ENCODE results near the gene ADK.
"Not testable (repeated sequence)": the region's sequence is repeated elsewhere in the genome, so short reads cannot be mapped to it uniquely, and the experiment has no call there.

The ADK gene

GRCh38 chr10:74150990-74151878 lies at the start of gene ADK:
TSS of gene ADK (plus strand) at chr10:74151221. CDS start at chr10:74151279, 58 bp downstream.
- peak; percentile 100 for DNase-seq

- no peak for DNase-seq
These were observed 47.3 kb upstream of the ADK start for GRCh38 chr10:74103560-74104258.

GRCh38 chr10:74104480-74104879 lies 46.5 kb upstream of the ADK start:
- no peak for DNase-seq

- DNase-seq = no peak
These were observed 46.0 kb upstream of the ADK start for GRCh38 chr10:74104996-74105395.

- no peak for DNase-seq
These were observed 43.6 kb upstream of the ADK start for GRCh38 chr10:74107391-74107790.

GRCh38 chr10:74109452-74109851 lies 41.6 kb upstream of the ADK start:
- DNase-seq = no peak

GRCh38 chr10:74110120-74110519 lies 40.9 kb upstream of the ADK start:
- no peak for DNase-seq

GRCh38 chr10:74111799-74112198 lies 39.2 kb upstream of the ADK start:
- no peak for DNase-seq

GRCh38 chr10:74113546-74113945 lies 37.5 kb upstream of the ADK start:
- DNase-seq = no peak

- no peak for DNase-seq
These were observed 37.0 kb upstream of the ADK start for GRCh38 chr10:74114041-74114448.

- no peak for DNase-seq
These were observed 33.3 kb upstream of the ADK start for GRCh38 chr10:74117738-74118137.

GRCh38 chr10:74118804-74119203 lies 32.2 kb upstream of the ADK start:
- DNase-seq = no peak

GRCh38 chr10:74120911-74121310 lies 30.1 kb upstream of the ADK start:
- no peak for DNase-seq

GRCh38 chr10:74121368-74121767 lies 29.7 kb upstream of the ADK start:
- DNase-seq = no peak

GRCh38 chr10:74122060-74122459 lies 29.0 kb upstream of the ADK start:
- DNase-seq = no peak

- no peak for DNase-seq
These were observed 27.9 kb upstream of the ADK start for GRCh38 chr10:74123081-74123480.

GRCh38 chr10:74133923-74134820 lies 16.8 kb upstream of the ADK start:
- DNase-seq = no peak

GRCh38 chr10:74135452-74135851 lies 15.6 kb upstream of the ADK start:
- no peak for DNase-seq

- DNase-seq = no peak
These were observed 13.0 kb upstream of the ADK start for GRCh38 chr10:74137992-74138391.

GRCh38 chr10:74138596-74138995 lies 12.4 kb upstream of the ADK start:
- DNase-seq = not testable (repeated sequence)

GRCh38 chr10:74139981-74140380 lies 11.0 kb upstream of the ADK start:
- DNase-seq = no peak

GRCh38 chr10:74140553-74140952 lies 10.5 kb upstream of the ADK start:
- no peak for DNase-seq

GRCh38 chr10:74145133-74145532 lies 5.9 kb upstream of the ADK start:
- DNase-seq = no peak
